ENCODE data around the gene CACNA1B.

The CACNA1B gene

GRCh38 chr9:137977571-137978261 lies 100.1 kb downstream of the CACNA1B start:
- no peak for DNase-seq (ENCODE audit: insufficient read length, low spot score)
- FAIRE-seq, result no peak
- TF ChIP-seq POU2F2 (IDR thresholded peaks at IDR 0.05; ENCODE audit: low read depth, low read length) (no peak), POLR2A (IDR thresholded peaks at IDR 0.05; ENCODE audit: low read depth, low read length) (no peak), TAF1 (IDR thresholded peaks at IDR 0.05; ENCODE audit: low read depth, low read length) (no peak), SPI1 (IDR thresholded peaks at IDR 0.05; ENCODE audit: low read depth, low read length) (no peak), PAX5 (IDR thresholded peaks at IDR 0.05; ENCODE audit: insufficient read depth, low read length, severe bottlenecking) (no peak), POLR2AphosphoS5 (IDR thresholded peaks at IDR 0.05; ENCODE audit: low read depth, low read length) (no peak)

- no peak for FAIRE-seq
- no peak for DNase-seq (ENCODE audit: insufficient read length, low spot score)
- TF ChIP-seq PAX5 (IDR thresholded peaks at IDR 0.05; ENCODE audit: insufficient read depth, low read length, severe bottlenecking) (no peak), SPI1 (IDR thresholded peaks at IDR 0.05; ENCODE audit: low read depth, low read length) (no peak)
These were observed 100.7 kb downstream of the CACNA1B start for GRCh38 chr9:137978262-137978714.

GRCh38 chr9:137982200-137982599 lies 104.6 kb downstream of the CACNA1B start:
- FAIRE-seq, result no peak
- TF ChIP-seq POLR2AphosphoS5 (IDR thresholded peaks at IDR 0.05; ENCODE audit: low read depth, low read length) (no peak), POU2F2 (IDR thresholded peaks at IDR 0.05; ENCODE audit: low read depth, low read length) (no peak), POLR2A (IDR thresholded peaks at IDR 0.05; ENCODE audit: low read depth, low read length) (no peak), PAX5 (IDR thresholded peaks at IDR 0.05; ENCODE audit: insufficient read depth, low read length, severe bottlenecking) (no peak), TAF1 (IDR thresholded peaks at IDR 0.05; ENCODE audit: low read depth, low read length) (no peak), SPI1 (IDR thresholded peaks at IDR 0.05; ENCODE audit: low read depth, low read length) (no peak)
- DNase-seq (ENCODE audit: insufficient read length, low spot score), result no peak

GRCh38 chr9:137984005-137984404 lies 106.4 kb downstream of the CACNA1B start:
- TF ChIP-seq PAX5 (IDR thresholded peaks at IDR 0.05; ENCODE audit: insufficient read depth, low read length, severe bottlenecking), result no peak
- no peak for TF ChIP-seq SPI1 (IDR thresholded peaks at IDR 0.05; ENCODE audit: low read depth, low read length)
- TF ChIP-seq TAF1 (IDR thresholded peaks at IDR 0.05; ENCODE audit: low read depth, low read length), result no peak
- TF ChIP-seq POU2F2 (IDR thresholded peaks at IDR 0.05; ENCODE audit: low read depth, low read length), result no peak
- TF ChIP-seq POLR2A (IDR thresholded peaks at IDR 0.05; ENCODE audit: low read depth, low read length), result no peak
- TF ChIP-seq POLR2AphosphoS5 (IDR thresholded peaks at IDR 0.05; ENCODE audit: low read depth, low read length), result no peak
- FAIRE-seq (no peak), DNase-seq (ENCODE audit: insufficient read length, low spot score) (no peak)

GRCh38 chr9:137984520-137985257 lies 107.1 kb downstream of the CACNA1B start:
- TF ChIP-seq POLR2AphosphoS5 (IDR thresholded peaks at IDR 0.05; ENCODE audit: low read depth, low read length) (no peak), POU2F2 (IDR thresholded peaks at IDR 0.05; ENCODE audit: low read depth, low read length) (no peak), TAF1 (IDR thresholded peaks at IDR 0.05; ENCODE audit: low read depth, low read length) (no peak), SPI1 (IDR thresholded peaks at IDR 0.05; ENCODE audit: low read depth, low read length) (no peak), POLR2A (IDR thresholded peaks at IDR 0.05; ENCODE audit: low read depth, low read length) (no peak), PAX5 (IDR thresholded peaks at IDR 0.05; ENCODE audit: insufficient read depth, low read length, severe bottlenecking) (no peak)
- FAIRE-seq (no peak), DNase-seq (ENCODE audit: insufficient read length, low spot score) (no peak)

- DNase-seq (ENCODE audit: insufficient read length, low spot score) (no peak), FAIRE-seq (no peak)
- TF ChIP-seq POLR2AphosphoS5 (IDR thresholded peaks at IDR 0.05; ENCODE audit: low read depth, low read length) (no peak), SPI1 (IDR thresholded peaks at IDR 0.05; ENCODE audit: low read depth, low read length) (no peak), PAX5 (IDR thresholded peaks at IDR 0.05; ENCODE audit: insufficient read depth, low read length, severe bottlenecking) (no peak), POU2F2 (IDR thresholded peaks at IDR 0.05; ENCODE audit: low read depth, low read length) (no peak), POLR2A (IDR thresholded peaks at IDR 0.05; ENCODE audit: low read depth, low read length) (no peak), TAF1 (IDR thresholded peaks at IDR 0.05; ENCODE audit: low read depth, low read length) (no peak)
These were observed 108.1 kb downstream of the CACNA1B start for GRCh38 chr9:137985637-137986071.

- TF ChIP-seq PAX5 (IDR thresholded peaks at IDR 0.05; ENCODE audit: insufficient read depth, low read length, severe bottlenecking) (no peak), POLR2AphosphoS5 (IDR thresholded peaks at IDR 0.05; ENCODE audit: low read depth, low read length) (no peak), TAF1 (IDR thresholded peaks at IDR 0.05; ENCODE audit: low read depth, low read length) (no peak), POU2F2 (IDR thresholded peaks at IDR 0.05; ENCODE audit: low read depth, low read length) (no peak), POLR2A (IDR thresholded peaks at IDR 0.05; ENCODE audit: low read depth, low read length) (no peak), SPI1 (IDR thresholded peaks at IDR 0.05; ENCODE audit: low read depth, low read length) (no peak)
- FAIRE-seq, result no peak
- DNase-seq (ENCODE audit: insufficient read length, low spot score), result no peak
These were observed 108.9 kb downstream of the CACNA1B start for GRCh38 chr9:137986268-137987099.

- no peak for FAIRE-seq
These were observed 109.9 kb downstream of the CACNA1B start for GRCh38 chr9:137987244-137988030.

More at GRCh38 chr9:137987244-137988030, 109.9 kb downstream of the CACNA1B start:
- DNase-seq (ENCODE audit: insufficient read length, low spot score), result no peak
- TF ChIP-seq PAX5 (IDR thresholded peaks at IDR 0.05; ENCODE audit: insufficient read depth, low read length, severe bottlenecking), result no peak
- no peak for TF ChIP-seq SPI1 (IDR thresholded peaks at IDR 0.05; ENCODE audit: low read depth, low read length)
- no peak for TF ChIP-seq POLR2AphosphoS5 (IDR thresholded peaks at IDR 0.05; ENCODE audit: low read depth, low read length)
- no peak for TF ChIP-seq POLR2A (IDR thresholded peaks at IDR 0.05; ENCODE audit: low read depth, low read length)
- TF ChIP-seq TAF1 (IDR thresholded peaks at IDR 0.05; ENCODE audit: low read depth, low read length), result no peak
- no peak for TF ChIP-seq POU2F2 (IDR thresholded peaks at IDR 0.05; ENCODE audit: low read depth, low read length)

Data from GM12891 (cell line).